ENCODE measurements around the gene KRT79.

KRT79 gene

GRCh38 chr12:52788192-52788875 lies 45.8 kb downstream of the KRT79 start:
- no peak for DNase-seq

GRCh38 chr12:52787324-52788191 lies 46.6 kb downstream of the KRT79 start:
- peak; percentile 47 for DNase-seq

- no peak for DNase-seq
These were observed 49.2 kb downstream of the KRT79 start for GRCh38 chr12:52784909-52785308.

GRCh38 chr12:52783563-52784316 lies 50.4 kb downstream of the KRT79 start:
- no peak for DNase-seq

- no peak for DNase-seq
These were observed 51.6 kb downstream of the KRT79 start for GRCh38 chr12:52782502-52782901.

GRCh38 chr12:52781399-52782082 lies 52.6 kb downstream of the KRT79 start:
- no peak for DNase-seq

- DNase-seq, result no peak
These were observed 54.2 kb downstream of the KRT79 start for GRCh38 chr12:52779914-52780313.

- DNase-seq, result no peak
These were observed 55.3 kb downstream of the KRT79 start for GRCh38 chr12:52778833-52779232.

GRCh38 chr12:52777566-52777965 lies 56.5 kb downstream of the KRT79 start:
- DNase-seq, result no peak

GRCh38 chr12:52776913-52777395 lies 57.2 kb downstream of the KRT79 start, which contains the start of gene KRT76:
TSS of gene KRT76 (minus strand) at chr12:52777345. CDS start at chr12:52777291, 54 bp downstream.
- DNase-seq, result no peak

GRCh38 chr12:52776435-52776834 lies 57.7 kb downstream of the KRT79 start:
- DNase-seq, result no peak

GRCh38 chr12:52774629-52775250 lies 59.4 kb downstream of the KRT79 start:
- no peak for DNase-seq

GRCh38 chr12:52772772-52773171 lies 61.3 kb downstream of the KRT79 start:
- no peak for DNase-seq

GRCh38 chr12:52772188-52772587 lies 61.9 kb downstream of the KRT79 start:
- no peak for DNase-seq

- no peak for DNase-seq
These were observed 62.6 kb downstream of the KRT79 start for GRCh38 chr12:52771505-52771904.

Data from RPMI8226 (cell line).